Stimulated activated CD8-positive, alpha-beta memory T cell treated with anti-CD3 and anti-CD28 coated beads, Interleukin-2, amount 100 ng/mL, for 1 hour (primary cell): ENCODE results near the gene TP53I11.

ENCODE experiments used
- DNase-seq, 2 donors: peaks; one replicate each; pipeline ENCODE4 v3.0.0-alpha.2; 2020; ENCODE audit warnings: low read depth in 2 of 2

Gene TP53I11

DNA sequence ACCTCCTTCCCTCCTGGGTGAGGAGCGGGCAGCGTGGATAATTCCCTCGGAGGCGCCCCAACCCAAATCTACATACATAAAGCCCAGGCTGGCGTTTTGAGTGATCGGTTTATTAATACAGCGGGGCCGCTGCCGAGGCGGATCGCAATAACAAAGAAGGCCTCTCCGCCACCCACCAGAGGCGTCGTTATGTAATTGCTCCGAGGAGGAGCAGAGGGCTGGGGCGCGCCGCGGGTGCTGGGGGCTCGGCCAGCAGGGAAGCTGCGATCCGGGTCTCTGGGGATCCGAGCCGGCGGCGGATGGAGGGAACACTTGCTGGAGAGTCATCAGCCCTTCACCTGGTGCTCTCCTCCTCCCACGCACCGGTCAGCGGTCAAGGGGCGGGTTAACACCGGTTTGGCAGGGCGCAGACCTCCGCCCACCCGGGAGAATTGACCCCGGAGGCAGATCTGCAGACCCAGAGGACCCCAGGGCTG is 6.4 kb upstream of the TP53I11 start:
- DNase-seq = no peak

DNA sequence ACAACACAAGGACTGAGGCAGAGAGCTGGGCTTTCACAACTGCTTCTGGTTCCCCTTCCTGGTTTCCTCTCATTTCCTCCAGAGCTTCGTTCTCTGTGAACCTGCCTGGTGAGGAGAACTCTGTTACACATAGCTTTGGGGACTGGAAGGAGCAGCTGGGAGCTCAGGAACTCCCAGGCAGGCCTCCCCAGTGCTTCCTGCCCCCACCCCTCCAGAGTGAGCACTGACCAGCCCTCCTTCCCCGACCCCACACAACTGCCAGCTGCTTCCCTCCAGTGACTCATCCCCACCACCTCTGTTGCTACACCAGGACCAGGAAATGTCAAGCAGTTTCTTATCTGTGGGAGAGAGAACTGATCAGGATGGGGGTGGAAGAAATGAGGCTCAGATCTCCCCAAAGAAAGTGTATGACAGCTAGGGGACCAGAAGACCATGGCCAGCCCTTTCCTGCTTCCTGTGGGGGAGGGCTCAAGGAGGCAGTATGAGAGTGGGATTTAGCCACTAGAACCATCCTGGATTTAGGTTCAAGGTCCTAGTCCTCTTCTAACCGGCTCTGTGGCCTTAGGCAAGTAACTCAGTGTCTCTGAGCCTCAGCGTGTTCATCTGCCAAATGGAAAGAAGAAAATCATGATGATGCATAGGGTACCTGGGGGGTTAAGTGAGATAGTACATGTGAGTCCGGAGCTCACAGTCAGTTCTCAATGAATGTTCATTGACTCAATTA is 4.5 kb upstream of the TP53I11 start:
- no peak for DNase-seq

DNA sequence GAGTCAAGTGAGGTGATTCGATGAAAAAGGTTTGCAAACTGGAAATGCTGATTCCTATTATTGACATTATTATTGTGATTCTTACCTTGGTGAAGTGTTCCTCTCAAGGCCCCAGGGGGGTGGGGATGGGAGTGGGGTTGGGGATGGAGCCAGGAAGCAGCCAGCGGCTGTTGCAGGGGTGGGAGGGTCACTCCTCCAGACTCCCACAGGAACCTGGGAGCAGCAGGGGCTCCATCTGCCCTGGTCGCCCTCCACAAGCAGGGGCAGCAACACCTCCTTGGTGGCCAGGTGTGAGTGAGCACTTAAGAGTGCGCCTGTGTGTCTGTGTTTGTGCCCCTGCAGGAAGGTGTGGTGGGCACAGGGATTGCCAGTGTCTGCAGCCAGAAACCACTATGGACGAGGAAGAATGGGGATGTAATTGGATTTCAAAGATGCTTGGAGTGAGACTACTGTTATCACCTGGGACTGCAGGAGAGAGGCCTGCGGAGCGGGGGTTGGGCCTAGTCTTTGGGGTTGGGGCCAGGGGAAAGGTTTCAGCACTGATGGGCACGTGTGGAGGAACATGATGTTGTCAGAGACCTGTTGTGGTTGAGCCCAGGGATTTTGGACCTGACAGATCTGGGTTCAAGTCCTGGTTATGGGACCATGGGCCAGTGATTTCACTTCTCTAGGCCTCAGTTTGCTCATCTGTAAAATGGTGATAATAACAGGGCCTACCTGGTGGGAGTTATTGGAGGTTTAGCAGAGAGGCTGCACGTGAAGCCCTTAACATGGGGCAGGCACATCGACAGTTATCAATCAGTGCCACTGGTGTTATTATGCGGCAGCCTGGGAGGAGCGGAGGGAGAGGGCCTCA is 3.6 kb upstream of the TP53I11 start:
- no peak for DNase-seq

GRCh38 chr11:44952500-44953260 is 2.0 kb upstream of the TP53I11 start:
- DNase-seq = no peak

DNA sequence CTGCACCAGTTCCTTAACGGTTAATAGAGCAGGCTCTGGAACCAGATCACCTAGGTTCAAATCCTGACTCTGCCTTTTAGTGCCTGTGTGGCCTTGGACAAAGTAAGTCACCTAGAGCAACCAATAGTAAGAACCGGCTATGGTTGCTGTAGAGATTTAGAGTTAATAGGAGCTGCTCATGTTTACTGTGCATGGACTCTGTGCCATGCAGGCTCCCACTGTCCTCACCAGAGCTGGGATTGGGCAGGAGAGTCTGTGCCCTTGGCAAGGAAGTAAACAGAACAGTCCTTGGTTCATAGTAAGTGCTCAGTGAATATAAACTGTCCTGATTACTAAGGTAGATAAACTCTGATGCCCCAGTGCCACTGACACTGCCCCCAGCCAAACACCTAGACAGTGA is 1.4 kb upstream of the TP53I11 start:
- no peak for DNase-seq

GRCh38 chr11:44950031-44950624 is 555 bp downstream of the TP53I11 start:
- DNase-seq = no peak

GRCh38 chr11:44949160-44950030 is 1.3 kb downstream of the TP53I11 start:
- DNase-seq = no peak

DNA sequence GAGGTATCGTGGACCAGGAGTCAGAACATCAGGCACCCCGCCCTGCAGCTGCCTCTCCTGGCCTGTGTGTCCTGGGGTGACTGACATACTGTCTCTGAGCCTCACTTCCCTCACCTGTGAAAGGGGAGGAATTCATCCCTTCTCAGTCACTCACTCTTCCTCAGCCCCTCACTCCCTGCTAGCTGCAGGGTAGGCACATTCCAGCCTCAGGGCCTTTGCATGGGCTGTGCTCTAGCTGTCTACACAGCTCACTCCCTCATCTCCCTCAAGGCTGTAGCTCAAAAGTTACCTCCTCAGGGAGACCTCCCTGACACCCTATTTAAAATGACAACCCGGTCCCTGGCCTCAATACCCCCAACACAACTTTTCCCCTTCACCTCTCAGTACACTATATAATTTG is 2.5 kb downstream of the TP53I11 start:
- no peak for DNase-seq

- DNase-seq = no peak
These were observed 3.6 kb downstream of the TP53I11 start for GRCh38 chr11:44947114-44947513.

GRCh38 chr11:44946263-44946662 is 4.4 kb downstream of the TP53I11 start:
- DNase-seq = no peak

- no peak for DNase-seq
These were observed 5.0 kb downstream of the TP53I11 start for GRCh38 chr11:44945666-44946065.

DNA sequence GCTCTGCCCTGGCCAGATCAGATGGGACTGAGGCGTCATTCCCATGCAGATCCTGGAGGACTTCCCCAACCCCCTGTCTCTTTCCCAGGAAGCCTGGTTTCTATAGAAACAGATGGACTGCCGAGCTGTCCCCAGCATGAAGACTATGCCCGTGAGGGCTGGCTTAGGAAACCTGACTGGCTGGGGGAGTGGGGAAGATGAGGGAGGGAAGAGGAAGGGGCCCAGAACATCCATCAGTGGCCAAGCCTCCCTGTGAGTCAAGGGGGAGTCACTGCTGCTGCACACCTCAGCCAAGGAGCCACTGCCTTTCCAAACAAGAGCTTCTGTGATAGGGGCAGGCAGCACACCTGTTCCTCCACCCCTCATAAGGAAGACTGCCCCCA is 5.8 kb downstream of the TP53I11 start:
- no peak for DNase-seq

DNA sequence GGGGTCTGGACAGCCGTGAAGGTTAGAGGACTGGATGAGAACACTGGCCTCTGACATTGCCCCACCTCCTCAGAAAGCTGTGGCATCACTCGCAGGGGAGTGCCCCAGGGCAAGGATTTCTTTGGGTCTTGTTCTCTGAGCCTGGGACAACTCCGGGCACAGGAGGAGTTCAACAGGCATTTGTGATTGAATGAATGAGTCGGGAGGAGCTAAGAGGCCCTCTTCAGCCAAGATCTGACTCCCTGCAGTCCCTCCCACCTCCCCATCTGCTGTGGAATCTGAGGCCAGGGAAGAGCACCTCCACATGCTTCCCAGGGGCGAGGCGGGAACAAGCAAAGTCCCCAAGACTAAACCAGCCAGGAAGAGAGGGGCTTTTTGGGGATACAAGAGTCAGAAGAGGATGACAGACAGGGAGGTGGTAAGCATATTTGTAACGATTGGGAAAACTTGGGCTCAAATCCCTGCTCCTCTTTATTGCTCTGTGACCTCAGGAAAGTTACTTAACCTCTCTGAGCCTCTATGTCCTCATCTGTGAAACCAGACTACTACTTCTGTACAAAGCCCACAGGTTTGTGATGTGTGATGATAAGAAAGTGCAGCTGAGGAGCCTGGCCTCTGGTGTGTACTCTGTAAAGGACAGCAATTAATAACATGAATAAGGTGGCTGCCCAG is 6.4 kb downstream of the TP53I11 start:
- DNase-seq = no peak

DNA sequence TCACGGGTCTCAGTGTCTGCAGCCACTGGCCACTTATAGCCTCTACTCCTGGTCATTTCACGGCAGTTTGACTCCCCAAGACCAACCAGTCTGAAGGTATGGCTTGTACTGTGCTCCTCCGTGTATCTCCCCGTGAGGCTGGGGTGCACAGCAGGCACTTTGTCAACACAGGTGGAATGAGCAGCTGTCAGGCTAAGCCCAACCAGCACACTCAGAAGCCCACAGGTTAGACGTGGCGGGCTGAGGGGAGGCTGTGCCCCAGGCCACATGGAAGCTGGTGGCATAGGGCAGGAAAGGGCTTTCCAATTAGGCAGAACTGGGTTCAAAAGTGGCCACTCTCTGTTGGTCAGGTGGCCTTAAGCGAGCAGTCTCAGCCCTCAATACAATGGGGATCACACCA is 7.0 kb downstream of the TP53I11 start:
- no peak for DNase-seq

- no peak for DNase-seq
These were observed 7.6 kb downstream of the TP53I11 start for GRCh38 chr11:44943118-44943517.

DNA sequence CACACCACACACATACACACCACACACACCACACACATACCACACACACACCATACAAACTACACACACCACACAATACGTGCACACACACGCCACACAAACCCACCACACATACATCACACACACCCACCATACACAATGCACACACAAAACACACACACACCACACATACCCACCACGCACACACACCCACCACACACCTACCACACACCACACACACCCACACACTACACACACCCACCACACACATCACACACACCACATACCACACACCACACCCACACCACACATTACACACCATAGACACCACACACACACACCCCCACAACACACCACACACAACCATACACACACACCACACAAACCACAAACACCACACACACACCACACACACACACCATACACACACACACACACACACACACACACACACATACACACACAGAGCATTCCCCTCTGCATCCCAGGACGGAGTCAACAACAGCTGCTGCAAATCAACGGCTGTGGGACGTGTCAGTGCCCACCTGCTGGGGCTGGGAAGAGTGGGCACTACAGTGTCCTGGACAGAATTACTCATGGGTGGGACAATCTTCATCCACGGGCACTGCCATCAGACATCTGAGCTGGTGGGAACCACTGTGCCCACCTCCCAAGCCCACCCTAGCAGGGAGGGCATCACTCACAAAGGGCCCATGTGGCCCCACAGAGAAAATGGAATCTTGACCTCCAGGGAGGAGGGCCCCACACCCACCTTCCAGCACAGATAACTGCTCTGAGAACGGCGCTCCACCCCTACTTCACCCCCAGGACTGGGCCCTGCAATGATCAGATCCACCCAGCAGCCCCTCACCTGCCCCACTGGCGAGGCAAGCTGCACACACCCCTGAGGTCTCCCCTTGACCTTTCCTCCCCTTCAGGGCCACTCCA is 8.4 kb downstream of the TP53I11 start:
- DNase-seq = no peak

DNA sequence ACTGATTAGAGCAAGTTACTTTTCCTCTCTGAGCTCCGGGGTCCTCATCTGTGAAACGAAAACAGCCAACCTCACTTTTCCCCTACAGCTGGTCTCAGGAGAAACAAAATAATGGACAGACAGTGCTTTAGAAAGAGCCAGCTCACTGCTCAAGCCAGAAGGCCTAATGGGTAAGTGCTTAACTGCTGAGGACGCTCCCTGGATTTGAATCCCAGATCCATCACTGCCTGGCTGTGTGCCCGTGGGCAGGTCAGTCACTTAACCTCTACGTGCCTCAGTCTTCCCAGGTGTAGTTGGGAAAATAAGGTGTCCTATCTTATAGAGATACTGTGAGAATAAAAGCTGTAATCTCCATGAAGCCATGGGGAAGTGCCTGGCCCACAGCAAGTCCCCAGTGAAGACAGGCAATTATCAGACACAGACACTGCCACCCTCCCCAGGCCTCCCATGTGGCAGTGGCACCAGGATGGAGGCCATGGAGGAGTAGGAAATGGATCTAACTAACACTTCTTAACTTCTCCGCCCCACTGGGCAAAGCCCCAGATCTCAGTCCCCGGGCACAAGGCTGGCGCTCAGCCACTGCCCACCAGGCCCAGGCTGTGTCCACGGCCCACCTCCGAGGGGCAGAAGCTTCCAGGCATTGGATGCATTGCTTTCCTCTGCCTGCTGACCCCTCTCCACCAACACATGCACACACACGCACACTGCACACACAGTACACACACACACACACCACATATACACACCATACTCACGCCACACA is 9.2 kb downstream of the TP53I11 start:
- no peak for DNase-seq

DNA sequence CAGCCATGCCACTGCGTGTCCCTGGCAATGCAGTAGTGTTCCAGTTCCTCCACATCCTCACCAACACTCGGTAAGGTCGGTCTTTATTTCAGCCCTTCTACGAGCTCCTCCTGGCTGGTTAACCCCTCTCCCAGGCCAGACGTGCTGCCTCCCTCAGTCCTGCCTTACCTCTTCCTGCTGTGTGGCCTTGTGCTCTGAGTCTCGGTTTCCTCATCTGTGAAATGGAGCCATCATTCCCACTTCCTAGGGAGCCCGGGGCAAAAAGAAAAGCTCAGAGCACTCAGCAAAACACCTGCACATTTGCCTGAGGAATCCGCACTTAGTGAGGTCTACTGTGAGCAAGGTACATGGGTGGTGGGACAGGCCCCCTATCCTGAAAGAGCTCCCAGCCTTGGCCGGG is 9.8 kb downstream of the TP53I11 start:
- no peak for DNase-seq

- DNase-seq = no peak
These were observed 10.3 kb downstream of the TP53I11 start for GRCh38 chr11:44940404-44940803.
